22Rv1 (cell line): Measurements from ENCODE around the gene FBXO41.

Experiments used
- H3K27ac ChIP-seq: fragments of 450-650 bp; 2 replicates; pipeline ENCODE4 v1.5.1; 2017
- CTCF ChIP-seq: fragments of 450-650 bp; IDR thresholded peaks from 2 replicates; pipeline ENCODE4 v1.5.1; 2017; ENCODE audit warnings: mild to moderate bottlenecking
- ZFX ChIP-seq: fragments of 450-650 bp; IDR thresholded peaks from 2 replicates; pipeline ENCODE4 v1.6.1; 2017; ENCODE audit warnings: antibody characterized with exemption, borderline replicate concordance

The FBXO41 gene

DNA sequence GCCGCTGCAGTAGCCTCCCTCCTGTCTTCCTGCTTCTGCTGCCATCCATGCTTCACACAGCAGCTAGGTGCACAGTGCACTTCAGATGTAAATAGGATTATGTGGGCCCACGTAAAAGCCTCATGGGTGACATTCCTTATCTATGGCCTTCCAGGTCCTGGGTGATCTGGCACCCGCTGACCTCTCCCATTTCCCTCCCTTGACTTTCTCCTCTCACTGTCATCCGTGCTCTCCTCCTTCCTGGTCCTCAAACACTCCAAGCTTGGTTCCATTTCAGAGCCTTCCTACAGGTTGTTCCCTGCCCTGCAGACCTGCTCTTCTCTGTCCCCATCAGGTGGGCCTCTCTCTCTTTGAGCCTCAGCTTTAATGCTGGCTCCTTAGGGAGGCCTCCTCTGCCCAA, 74.3 kb downstream of the FBXO41 start:
- no peak overlapping the region for H3K27ac ChIP-seq
- TF ChIP-seq CTCF: no peak
- TF ChIP-seq ZFX: no peak

- TF ChIP-seq ZFX (no peak), CTCF (no peak)
- H3K27ac ChIP-seq: no peak overlapping the region
Observed at GRCh38 chr2:73208258-73208657, 76.0 kb downstream of the FBXO41 start.

GRCh38 chr2:73205611-73206010, 78.7 kb downstream of the FBXO41 start:
- H3K27ac ChIP-seq: no peak overlapping the region
- TF ChIP-seq ZFX: no peak
- no peak for TF ChIP-seq CTCF
